HG03025 (cell line): ENCODE measurements around the gene CFAP20DC.
"Not testable (repeated sequence)": the region's sequence is repeated elsewhere in the genome, so short reads cannot be mapped to it uniquely, and the experiment has no call there.

Source experiments
- ATAC-seq: cut with Tn5 transposase; IDR thresholded peaks from one replicate; pipeline ENCODE4 v1.9.1; 2021; ENCODE audit warnings: mild to moderate bottlenecking, moderate library complexity; ENCODE audit not compliant: unreplicated experiment, low FRiP score

The CFAP20DC gene

GRCh38 chr3:58967866-58968265, 82.0 kb downstream of the CFAP20DC start:
- not testable (repeated sequence) for ATAC-seq

- ATAC-seq = no peak
These were observed 84.0 kb downstream of the CFAP20DC start for GRCh38 chr3:58965865-58966264.

- ATAC-seq = no peak
These were observed 85.8 kb downstream of the CFAP20DC start for GRCh38 chr3:58963928-58964503.

- no peak for ATAC-seq
These were observed 87.0 kb downstream of the CFAP20DC start for GRCh38 chr3:58962816-58963215.

- no peak for ATAC-seq
These were observed 87.7 kb downstream of the CFAP20DC start for GRCh38 chr3:58962040-58962651.

GRCh38 chr3:58955308-58955707, 94.5 kb downstream of the CFAP20DC start:
- no peak for ATAC-seq

- no peak for ATAC-seq
These were observed 96.5 kb downstream of the CFAP20DC start for GRCh38 chr3:58953288-58953687.

- ATAC-seq = no peak
These were observed 97.5 kb downstream of the CFAP20DC start for GRCh38 chr3:58952128-58952917.

GRCh38 chr3:58948018-58948417, 101.8 kb downstream of the CFAP20DC start:
- no peak for ATAC-seq

GRCh38 chr3:58946875-58947274, 103.0 kb downstream of the CFAP20DC start:
- no peak for ATAC-seq

GRCh38 chr3:58938057-58938456, 111.8 kb downstream of the CFAP20DC start:
- ATAC-seq = no peak

GRCh38 chr3:58924578-58924977, 125.2 kb downstream of the CFAP20DC start:
- no peak for ATAC-seq

- ATAC-seq = no peak
These were observed 149.4 kb downstream of the CFAP20DC start for GRCh38 chr3:58900386-58900785.

GRCh38 chr3:58899953-58900298, 149.9 kb downstream of the CFAP20DC start:
- ATAC-seq = no peak

GRCh38 chr3:58899159-58899952, 150.5 kb downstream of the CFAP20DC start:
- peak; percentile 80 for ATAC-seq

- ATAC-seq = no peak
These were observed 151.3 kb downstream of the CFAP20DC start for GRCh38 chr3:58898513-58898912.

- ATAC-seq = no peak
These were observed 152.2 kb downstream of the CFAP20DC start for GRCh38 chr3:58897646-58898045.

GRCh38 chr3:58895678-58896077, 154.1 kb downstream of the CFAP20DC start:
- not testable (repeated sequence) for ATAC-seq

- ATAC-seq = not testable (repeated sequence)
These were observed 157.3 kb downstream of the CFAP20DC start for GRCh38 chr3:58892526-58892925.

GRCh38 chr3:58888087-58888486, 161.7 kb downstream of the CFAP20DC start:
- no peak for ATAC-seq

GRCh38 chr3:58884453-58884852, 165.4 kb downstream of the CFAP20DC start:
- ATAC-seq = no peak
